GM19372 (cell line): Measurements from ENCODE around the gene RAD21L1.

Experiments used
- ATAC-seq: cut with Tn5 transposase; IDR thresholded peaks from one replicate; pipeline ENCODE4 v1.9.1; 2021; ENCODE audit warnings: mild to moderate bottlenecking, low read depth, moderate library complexity; ENCODE audit not compliant: unreplicated experiment

Gene RAD21L1

DNA sequence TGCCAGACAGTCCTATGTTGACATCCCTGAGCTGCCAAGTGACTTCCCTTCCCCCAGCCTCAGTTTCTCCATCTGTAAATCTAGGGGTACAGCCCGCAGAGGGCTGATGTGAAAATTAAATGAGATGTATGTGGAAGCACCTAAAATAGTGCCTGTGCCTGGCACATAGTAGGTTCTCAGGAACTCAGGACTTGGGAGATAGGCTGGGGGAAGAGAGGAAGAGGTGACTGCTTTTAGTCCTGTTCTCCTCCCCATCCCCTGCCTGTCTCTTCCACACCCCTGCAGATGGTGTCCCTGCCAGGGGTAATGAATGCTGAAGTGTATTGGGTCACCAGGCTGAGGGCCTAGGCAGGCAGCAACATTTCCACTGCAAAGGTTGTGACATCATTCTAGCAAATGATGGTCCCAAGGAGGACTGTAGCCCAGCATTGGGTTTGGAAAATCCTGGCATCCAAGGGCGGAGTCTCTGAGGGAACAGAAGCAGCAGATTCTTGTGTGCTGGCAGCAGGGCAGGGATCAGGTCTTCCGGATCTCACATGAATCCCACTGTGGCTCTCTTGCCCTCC lies 42.0 kb downstream of the RAD21L1 start:
- no peak for ATAC-seq

DNA sequence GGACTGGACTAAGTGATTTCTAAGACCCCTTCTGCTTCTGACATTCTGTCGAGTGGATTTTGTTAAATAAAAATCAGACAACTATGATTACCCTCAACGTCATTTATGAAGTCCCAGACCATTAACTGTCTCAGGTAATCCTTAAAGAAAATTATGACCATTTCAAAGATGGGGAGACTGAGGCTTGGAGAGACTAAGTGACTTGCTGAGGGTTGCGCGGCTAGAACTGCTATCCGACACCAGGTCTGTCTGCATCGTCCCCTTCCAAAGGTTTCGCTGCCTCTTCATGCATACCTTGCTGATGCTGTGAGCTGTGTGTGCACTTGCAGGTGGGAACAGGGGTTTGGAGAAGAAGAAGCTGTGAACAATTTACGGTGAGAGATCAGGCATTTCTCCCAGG lies 43.4 kb downstream of the RAD21L1 start:
- no peak for ATAC-seq

DNA sequence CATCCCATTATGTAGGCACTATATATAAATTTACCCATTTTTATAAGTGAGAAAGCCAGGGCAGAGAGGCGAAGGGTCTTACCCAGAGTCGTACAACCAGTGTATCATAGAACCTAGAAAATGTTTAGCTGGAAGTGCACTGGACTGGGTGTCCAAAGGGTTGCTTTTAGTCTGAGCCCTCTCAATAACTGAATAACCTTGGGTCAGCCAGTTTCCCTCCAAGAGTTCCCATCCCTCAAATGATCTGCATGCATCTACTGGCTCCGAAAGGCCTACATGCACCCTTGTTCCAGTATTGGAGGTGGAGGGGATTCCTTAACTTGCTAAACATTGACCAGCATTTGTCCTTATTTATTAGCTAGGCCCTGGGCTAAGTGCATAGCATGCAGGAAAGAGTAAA lies 44.0 kb downstream of the RAD21L1 start:
- no peak for ATAC-seq

DNA sequence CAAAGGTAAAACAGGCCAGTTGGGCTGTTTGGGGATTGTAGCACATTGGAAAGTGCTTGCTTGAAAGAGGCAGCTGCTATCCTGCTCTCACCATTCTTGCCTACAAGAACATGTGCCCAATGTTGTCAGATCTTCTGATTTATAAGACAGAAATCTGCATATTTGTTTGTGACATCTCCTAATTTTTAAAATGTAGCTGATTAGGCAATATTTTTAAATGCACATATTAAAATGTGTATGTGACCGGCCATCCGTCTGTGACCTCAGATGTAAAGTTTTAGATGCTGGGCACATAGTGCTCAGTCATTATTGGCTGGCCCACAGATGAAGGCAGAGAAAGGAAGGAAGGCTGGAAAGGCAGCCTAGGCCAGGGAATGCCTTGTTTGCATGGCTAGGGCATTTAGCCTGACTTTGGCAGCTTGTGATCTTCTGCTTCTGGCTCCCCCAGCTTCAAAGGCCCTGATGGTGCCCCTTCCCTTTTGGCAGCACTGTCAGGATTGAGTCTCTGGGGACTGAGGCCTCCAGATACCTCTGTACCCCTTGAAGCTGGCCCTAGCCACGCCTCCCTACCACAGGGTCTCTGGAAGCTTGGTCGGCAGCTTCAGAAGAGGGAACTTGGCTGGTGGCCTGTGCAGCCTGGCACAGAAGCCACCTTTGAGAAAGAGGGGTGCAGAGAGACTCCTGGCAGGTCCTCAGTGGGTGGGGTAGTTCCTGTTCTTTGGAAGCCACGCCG lies 46.7 kb downstream of the RAD21L1 start:
- no peak for ATAC-seq

DNA sequence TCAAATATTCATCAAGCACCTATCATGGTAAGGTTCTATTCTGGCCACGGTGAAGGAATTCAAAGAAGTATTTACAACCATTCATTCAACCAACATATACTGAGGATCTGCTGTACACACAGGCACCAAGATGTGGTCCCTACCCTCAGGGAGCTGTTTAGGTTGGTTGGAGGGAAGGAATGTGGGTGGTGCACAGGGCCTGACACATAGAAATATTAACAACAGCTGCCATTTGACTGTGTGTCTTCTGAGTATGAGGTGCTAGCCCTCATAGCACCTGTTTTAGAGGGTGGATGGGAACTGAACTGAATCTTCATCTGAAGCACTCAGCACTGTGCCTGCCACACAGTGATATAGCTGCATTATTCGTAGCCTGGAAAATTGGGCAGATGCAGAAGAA lies 47.5 kb downstream of the RAD21L1 start:
- no peak for ATAC-seq

DNA sequence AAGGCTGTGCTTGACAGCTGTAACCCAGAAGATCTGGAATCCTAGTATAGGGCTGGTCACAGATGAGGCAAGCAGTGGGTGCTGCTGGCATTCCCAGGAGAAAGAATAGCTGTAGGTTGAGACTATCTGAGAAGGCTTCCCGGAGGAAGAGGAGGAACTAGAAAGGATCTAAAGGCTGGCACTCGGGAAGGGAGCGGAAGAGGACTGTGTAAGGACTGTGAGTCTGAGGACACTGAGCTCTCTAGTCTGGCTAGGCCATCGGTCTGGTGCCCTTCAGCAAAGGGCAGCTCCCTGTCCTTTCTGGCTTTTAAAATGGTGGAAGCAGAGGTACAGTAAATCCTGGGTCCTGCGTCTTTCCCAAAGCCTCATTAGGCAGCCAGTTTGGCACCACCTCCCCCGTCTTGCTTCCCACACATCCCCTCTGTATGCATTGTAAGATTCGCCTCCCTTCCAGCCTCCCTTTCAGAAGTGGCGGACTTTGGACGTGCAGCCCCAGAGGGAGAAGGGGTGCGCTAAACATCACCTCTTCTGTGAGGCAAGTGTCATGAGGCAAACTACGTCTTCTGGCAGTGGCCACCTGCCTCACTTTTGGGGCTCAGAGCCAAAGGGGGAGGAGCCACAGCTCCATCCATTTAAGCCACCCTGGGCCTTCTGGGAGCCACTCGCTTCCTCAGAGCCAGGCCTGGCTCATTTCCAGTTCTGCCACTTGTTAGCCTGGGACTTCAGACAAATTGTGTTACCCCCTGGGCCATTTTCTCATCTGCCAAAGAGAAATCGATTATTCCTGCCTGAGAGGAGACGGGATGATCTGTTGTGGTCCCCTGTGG lies 48.9 kb downstream of the RAD21L1 start:
- ATAC-seq: no peak

DNA sequence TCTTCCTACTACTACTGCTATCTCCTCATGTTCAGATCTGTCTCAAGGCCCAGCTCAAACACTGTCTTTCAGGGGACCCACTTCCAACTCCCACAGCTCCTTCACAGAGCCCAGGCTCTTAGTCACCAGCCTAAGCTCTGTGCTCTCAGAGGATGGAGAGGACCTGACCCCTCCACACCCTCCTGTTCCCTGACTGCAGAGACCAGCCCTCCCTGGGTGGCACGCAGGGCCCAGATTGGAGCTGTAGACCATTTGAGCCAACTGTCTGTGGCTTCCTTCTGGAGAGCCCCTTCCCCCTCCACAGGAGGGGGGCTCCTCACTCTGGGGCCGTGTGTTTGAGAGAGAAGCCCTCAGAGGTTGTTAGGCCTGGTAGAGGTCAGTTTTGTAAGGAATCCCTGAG lies 50.1 kb downstream of the RAD21L1 start:
- no peak for ATAC-seq

DNA sequence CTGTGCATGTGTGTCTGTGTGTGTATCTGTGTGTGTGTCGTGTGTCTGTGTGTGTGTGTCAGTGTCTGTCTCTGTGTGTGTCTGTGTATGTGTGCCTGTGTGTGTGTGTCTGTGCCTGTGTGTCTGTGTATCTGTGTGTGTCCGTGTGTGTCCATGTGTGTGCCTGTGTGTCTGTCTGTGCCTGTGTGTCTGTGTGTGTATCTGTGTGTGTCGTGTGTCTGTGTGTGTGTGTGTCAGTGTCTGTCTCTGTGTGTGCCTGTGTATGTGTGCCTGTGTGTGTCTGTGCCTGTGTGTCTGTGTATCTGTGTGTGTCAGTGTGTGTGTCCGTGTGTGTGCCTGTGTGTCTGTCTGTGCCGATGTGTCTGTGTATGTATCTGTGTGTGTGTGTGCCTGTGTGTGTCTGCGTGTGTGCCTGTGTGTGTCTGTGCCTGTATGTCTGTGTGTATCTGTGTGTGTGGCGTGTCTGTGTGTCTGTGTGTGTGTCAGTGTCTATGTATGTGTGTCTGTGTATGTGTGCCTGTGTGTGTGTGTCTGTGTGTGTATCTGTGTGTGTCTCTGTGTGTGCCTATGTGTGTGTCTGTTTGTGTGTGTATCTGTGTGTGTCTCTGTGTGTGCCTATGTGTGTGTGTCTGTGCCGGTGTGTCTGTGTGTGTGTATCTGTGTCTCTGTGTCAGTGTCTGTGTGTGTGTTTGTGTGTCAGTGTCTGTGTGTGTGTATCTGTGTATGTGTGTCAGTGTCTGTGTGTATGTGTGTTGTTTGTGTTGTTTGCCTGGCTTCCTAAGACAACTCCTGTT lies 51.9 kb downstream of the RAD21L1 start:
- ATAC-seq: no peak

DNA sequence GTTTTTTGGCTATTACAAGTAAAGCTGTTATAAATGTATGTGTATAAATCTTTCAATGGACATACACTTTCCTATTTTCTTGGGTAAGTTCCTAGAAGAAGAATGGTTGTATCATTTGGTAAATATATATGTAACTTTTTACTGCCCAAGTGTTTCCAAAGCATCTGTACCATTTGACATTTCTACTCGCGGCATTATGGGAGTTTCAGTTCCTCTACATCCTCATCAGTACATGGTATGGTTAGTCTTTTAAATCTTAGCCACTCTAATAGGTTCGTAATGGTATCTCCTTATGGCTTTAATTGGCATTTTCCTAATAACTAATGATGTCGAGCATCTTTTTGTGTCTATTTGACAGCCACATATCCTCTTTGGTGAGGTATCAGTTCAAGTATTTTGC lies 53.1 kb downstream of the RAD21L1 start:
- ATAC-seq: no peak

DNA sequence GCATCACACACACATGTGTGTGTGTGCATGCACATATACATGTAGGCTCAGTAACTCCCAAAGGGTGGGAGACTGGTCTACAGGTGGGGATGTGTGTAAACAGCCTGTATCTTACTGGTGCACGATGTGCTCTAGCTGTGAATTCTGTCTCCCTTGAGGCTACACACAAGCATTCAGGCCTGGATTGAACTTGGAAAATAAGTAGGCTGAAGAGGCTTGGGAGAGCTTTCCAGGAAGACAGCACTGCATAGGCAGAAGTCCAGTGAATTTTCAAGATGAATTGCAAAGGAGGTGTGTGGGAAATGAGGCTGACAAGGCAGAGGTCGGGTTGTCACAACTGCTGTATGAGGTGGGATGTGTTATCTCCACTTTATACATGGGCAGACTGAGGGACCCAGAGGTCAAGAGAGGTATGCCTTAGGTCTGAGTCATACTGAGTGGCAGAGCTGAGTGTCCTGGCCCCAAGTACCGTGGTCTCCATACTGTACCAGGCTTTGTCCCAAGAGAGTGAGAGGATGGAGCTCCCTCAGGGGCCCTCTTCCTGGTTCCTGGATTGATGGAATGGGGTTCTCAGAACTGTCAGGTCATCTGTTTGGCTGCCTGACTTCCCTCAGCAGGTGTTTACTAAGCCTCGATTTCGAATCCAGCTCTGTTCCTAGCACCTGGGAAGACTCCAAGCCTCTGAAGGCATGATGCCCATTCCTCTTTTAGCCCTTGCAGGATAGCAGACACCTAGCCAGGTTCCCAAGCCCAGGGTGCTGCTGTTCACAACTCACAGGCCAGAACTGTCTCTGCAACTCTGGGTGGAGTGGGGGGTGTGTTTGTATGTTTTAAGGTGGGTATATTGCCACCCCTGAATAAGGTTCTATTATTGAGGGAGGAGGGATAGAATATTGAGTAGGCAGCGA lies 54.6 kb downstream of the RAD21L1 start:
- ATAC-seq: no peak

DNA sequence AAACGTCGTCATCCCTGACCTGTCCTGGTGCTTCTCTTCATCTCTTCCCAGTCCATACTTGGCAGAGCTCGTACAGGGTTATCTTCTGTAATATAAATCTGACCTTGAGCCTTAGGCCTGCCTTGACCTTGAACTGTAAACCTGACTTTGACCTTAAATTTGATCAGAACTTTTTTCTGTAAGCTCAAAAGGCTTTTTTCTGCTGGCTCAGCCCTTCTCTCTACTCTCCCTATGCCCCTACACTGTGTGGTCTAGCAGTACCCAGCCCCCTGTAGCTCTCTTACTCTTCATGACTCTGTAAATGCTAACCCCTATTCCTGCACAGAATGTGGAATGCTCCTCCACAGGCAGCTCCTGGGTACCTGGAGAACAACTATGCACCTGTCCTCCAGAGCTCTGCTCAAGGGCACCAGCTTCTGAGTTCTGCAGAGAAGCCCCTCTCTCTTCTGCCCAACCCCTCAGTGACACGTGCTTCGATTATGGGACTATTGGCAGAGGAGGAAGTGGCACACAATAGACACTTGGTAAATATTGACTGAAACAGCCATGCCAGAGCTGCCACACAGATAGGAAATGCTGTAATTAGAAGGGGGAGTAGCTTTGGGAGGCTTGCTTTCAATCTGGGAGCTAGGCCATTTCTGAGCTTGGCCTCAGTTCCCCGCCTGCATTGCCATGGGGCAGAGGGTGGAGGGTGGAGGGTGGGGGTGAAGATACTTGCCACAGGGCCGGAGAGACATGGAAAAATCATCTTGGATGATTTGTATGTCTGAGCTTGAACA lies 55.6 kb downstream of the RAD21L1 start:
- ATAC-seq: no peak

DNA sequence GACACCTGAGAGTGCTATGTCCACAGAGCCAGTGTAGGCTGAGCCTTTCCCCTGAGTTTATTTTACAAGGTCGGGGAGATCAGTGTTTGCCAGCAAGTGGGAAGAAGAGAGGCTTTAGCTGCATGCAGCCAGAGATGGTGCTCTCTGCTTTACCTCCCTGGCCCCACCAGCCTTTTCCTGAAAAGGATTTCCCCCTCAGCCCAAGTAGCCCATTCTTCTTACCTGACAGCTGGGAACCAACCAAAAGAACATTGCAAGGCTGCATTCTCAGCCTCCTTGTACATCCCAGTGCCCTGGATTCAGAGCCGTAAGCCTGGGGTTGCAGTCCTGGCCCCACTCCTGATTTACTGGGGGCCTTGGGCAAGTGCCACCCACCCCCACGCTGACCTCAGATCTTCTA lies 57.1 kb downstream of the RAD21L1 start:
- ATAC-seq: no peak

DNA sequence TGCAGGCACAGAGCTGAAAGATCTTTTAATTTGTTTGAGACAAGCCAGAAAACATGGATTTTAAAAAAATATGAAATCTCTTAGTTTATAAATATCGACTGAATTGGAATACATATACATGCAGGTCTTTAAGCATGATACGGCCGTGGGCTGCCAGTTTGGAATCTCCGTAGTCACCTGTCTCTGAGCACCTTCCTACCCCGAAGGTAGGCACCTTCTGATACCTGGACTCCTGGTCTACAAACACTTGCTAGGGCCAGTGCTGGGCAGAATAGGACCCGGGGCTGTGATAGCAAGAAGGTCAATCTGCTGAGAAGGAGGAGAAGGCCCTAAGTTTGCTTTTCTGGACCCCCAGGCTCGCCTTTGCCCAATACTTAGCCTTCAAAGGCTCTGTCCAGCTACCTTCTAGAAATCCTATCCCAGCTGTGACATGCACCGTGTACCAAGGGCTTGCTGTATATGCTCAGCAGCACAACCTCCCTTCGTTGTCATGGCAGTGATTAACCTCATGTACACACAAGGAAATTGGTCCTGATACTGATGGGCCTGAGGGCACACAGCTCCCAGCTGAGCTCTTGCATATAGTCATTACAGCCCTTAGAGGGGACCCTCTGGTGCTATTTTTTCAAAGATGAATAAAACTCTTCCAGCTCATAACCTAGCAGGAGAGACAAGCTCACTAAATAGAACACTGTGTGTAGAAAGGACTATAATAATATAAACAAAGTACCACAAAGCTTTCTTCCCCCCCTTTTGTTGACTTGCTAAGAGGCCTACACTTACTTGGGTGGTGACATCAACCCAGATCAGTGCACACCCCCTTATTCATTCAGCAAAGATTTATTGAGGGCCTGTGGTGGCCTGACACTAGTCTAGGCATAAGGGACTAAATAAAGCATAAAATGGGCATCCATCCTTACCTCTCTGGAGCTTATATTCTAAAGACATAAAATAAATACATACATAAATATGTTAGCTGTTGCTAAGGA lies 58.0 kb downstream of the RAD21L1 start:
- ATAC-seq: no peak

DNA sequence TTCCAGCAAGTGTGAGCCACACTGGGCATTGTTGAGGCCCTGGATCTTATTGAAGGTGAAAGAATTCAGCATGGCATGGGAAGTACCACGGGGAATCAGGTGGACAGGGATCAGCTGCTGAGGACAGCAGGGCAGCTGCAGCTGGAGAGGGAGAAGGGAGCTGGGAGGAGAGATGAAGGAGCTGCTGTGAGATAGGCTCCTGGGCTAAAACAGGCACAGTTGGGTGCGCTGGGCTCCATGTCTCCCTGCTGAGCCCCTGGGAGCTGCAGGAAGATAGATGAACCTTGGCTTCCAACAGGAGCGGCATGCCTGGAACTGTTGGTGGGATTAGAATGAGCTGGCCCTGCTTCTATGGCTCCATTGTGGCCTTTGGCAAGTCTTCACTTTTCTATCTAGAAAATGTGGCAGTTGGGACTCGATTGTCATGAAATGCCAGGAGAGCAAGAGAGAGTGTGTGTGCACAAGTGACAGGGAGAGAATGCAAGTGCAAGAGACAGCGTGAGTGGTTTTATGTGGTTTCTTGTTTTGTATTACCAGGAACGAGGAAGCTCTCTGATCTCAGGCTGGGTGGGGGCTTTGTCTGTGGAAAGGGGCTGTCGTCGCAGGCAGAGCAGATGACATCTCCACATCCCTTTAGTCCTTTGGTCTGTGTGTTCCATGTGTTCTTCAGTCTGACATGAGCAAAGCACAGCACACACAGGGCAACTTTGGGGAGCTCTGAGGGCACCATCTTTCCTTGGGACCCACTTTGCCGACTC lies 60.6 kb downstream of the RAD21L1 start:
- ATAC-seq: no peak

DNA sequence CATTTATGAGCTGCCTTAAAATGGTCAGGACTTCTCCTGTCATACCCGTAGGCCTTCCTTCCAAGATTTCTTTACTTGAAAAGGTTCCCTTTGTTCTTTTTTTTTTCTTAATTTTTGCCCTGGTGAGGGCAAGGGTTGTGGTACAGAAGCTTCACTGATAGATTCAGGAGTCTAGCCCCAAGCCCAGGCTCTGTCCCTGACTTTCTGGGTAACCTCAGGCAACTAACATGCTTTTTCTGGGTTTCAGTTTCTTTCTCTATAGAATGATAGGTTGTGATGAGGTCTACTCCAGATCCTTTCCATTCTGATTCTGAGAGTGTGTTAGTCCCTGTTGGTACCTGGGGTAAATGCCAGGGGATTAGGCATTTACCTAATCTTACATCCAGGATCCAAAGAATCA lies 61.5 kb downstream of the RAD21L1 start:
- no peak for ATAC-seq

DNA sequence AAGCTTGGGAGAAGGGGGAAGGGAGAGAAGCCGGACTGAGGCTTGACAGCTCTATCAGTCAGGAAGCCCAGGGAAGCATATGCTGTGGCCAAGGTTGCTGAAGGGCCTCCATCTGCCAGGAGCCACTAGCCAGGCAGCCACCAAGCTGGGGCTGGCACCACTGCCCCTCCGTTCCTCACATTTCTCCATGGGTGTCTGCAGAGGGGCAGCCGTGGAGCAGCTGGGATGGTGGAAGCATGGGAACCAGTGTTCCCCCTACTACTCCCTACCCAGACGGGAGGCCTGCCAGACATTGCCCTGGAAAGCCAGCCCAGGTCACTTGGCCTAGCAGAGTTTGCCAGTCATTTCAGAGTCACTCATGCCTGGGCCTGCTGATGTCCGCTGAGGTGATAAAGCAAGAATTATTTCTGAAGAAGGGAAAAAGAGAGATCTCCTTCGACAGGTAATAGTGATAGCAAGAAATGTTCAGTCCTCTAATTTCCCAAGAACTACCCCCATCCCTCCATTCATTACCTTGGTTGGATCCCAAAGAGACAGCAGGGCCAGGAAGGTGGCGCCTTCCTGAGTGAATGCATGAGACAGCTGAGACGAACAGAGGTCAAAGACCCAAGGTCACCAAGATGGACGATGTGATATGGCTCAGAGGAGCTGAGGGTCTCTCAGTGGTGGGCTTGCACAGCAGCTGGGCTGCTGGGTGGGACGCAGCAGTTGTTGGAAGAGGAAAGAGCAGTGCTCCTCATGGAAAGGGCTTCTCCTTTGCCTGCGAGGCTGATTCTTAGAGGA lies 62.1 kb downstream of the RAD21L1 start:
- no peak for ATAC-seq
